Neuronal stem cell (in vitro differentiated cells): ENCODE data around the gene MSH3.

Source experiments
- DNase-seq: peaks from one replicate; pipeline ENCODE4 v3.0.0-alpha.2; 2013; ENCODE audit warnings: low spot score
- H2AFZ ChIP-seq: one replicate; pipeline ENCODE4 v1.6.1; 2013; ENCODE audit warnings: mild to moderate bottlenecking, low read length, inconsistent platforms
- H2AK5ac ChIP-seq: 2 replicates; pipeline ENCODE4 v1.6.1; 2013; ENCODE audit warnings: low read depth, mild to moderate bottlenecking, inconsistent platforms, low read length, moderate library complexity, mixed read lengths
- H2BK120ac ChIP-seq: 2 replicates; pipeline ENCODE4 v1.6.1; 2013; ENCODE audit warnings: low read depth, mild to moderate bottlenecking, inconsistent platforms, low read length, moderate library complexity, mixed read lengths
- H2BK12ac ChIP-seq: one replicate; pipeline ENCODE4 v1.6.1; 2013; ENCODE audit warnings: low read length, inconsistent platforms
- H2BK15ac ChIP-seq: 2 replicates; pipeline ENCODE4 v1.6.1; 2013; ENCODE audit warnings: mild to moderate bottlenecking, low read length, inconsistent platforms, mixed read lengths
- H2BK5ac ChIP-seq: one replicate; pipeline ENCODE4 v1.6.1; 2013; ENCODE audit warnings: inconsistent platforms, mild to moderate bottlenecking, low read length, moderate library complexity
- H3K14ac ChIP-seq: one replicate; pipeline ENCODE4 v1.6.1; 2013; ENCODE audit warnings: low read length, inconsistent platforms
- H3K18ac ChIP-seq: 2 replicates; pipeline ENCODE4 v1.6.1; 2013; ENCODE audit warnings: low read length, inconsistent platforms
- H3K23ac ChIP-seq: 2 replicates; pipeline ENCODE4 v1.6.1; 2013; ENCODE audit warnings: low read depth, mild to moderate bottlenecking, mixed read lengths, low read length, inconsistent platforms; ENCODE audit not compliant: poor library complexity
- H3K27ac ChIP-seq: replicated peaks from 3 replicates; pipeline ENCODE4 v1.5.1; 2013; ENCODE audit warnings: low read length, inconsistent platforms
- H3K27me3 ChIP-seq, 3 experiments: 2 replicates each; pipeline ENCODE4 v1.6.1; 2013; ENCODE audit warnings: low read length in 3 of 3, mild to moderate bottlenecking in 2 of 3, inconsistent platforms in 1 of 3, low read depth in 1 of 3, mixed read lengths in 1 of 3, moderate library complexity in 1 of 3; ENCODE audit not compliant: control insufficient read depth in 3 of 3, insufficient read depth in 3 of 3
- H3K36me3 ChIP-seq, 2 donors: replicated peaks in 1 of 2; 2 replicates each; pipeline ENCODE4 v1.6.1; 2013; ENCODE audit warnings: low read length in 2 of 2; ENCODE audit not compliant: control insufficient read depth in 2 of 2, insufficient read depth in 2 of 2
- H3K4ac ChIP-seq: 2 replicates; pipeline ENCODE4 v1.6.1; 2013; ENCODE audit warnings: inconsistent platforms, mild to moderate bottlenecking, low read length, moderate library complexity
- H3K4me1 ChIP-seq, 2 donors: 1 replicate in 1 of 2; 2 replicates in 1 of 2; pipeline ENCODE4 v1.6.1; 2013; ENCODE audit warnings: low read length in 2 of 2, low read depth in 1 of 2; ENCODE audit not compliant: control insufficient read depth in 2 of 2, insufficient read depth in 1 of 2
- H3K4me2 ChIP-seq: one replicate; pipeline ENCODE4 v1.6.1; 2013; ENCODE audit warnings: mild to moderate bottlenecking, low read length, inconsistent platforms; ENCODE audit not compliant: insufficient read depth, poor library complexity, severe bottlenecking
- H3K4me3 ChIP-seq, 2 donors: 2 replicates each; pipeline ENCODE4 v1.5.1; 2013; ENCODE audit warnings: low read length in 2 of 2, mild to moderate bottlenecking in 2 of 2, inconsistent platforms in 1 of 2, moderate library complexity in 1 of 2
- H3K79me1 ChIP-seq: one replicate; pipeline ENCODE4 v1.6.1; 2013; ENCODE audit warnings: low read depth, mild to moderate bottlenecking, inconsistent platforms, low read length, moderate library complexity
- H3K9ac ChIP-seq: one replicate; pipeline ENCODE4 v1.6.1; 2013; ENCODE audit warnings: mild to moderate bottlenecking, low read depth, low read length, inconsistent platforms; ENCODE audit not compliant: poor library complexity
- H3K9me3 ChIP-seq, 2 donors: replicated peaks in 1 of 2; 2 replicates each; pipeline versions ENCODE3 to v1.6.1; 2013; ENCODE audit warnings: low read length in 2 of 2, mild to moderate bottlenecking in 2 of 2, inconsistent platforms in 1 of 2, low read depth in 1 of 2, mixed read lengths in 1 of 2, moderate library complexity in 1 of 2; ENCODE audit not compliant: control insufficient read depth in 2 of 2, insufficient read depth in 1 of 2
- H4K8ac ChIP-seq: one replicate; pipeline ENCODE4 v1.6.1; 2013; ENCODE audit warnings: low read depth, mild to moderate bottlenecking, inconsistent platforms, low read length, moderate library complexity
- H4K91ac ChIP-seq: one replicate; pipeline ENCODE4 v1.6.1; 2013; ENCODE audit warnings: low read length, low read depth, mild to moderate bottlenecking, inconsistent platforms; ENCODE audit not compliant: poor library complexity
- WGBS, 2 donors: extraction: QIAGEN DNeasy Blood & Tissue Kit; methylation state at CpG; one replicate each; pipeline ENCODE4 v1.1.7; 2013; ENCODE audit warnings: missing lambda C conversion rate in 2 of 2, mixed read lengths in 1 of 2; ENCODE audit not compliant: insufficient read length in 2 of 2, insufficient replicate concordance in 1 of 2; ENCODE audit errors: extremely low coverage in 2 of 2; 5-methylcytosine and 5-hydroxymethylcytosine counted together

Gene MSH3

GRCh38 chr5:80706835-80707447 lies 52.5 kb downstream of the MSH3 start:
- no peak overlapping the region for H3K14ac ChIP-seq
- peaks cover 2 to 41% of the 10 kb centered on the region in 2 donors for H3K36me3 ChIP-seq
- H2AFZ ChIP-seq, result no peak overlapping the region
- no peak overlapping the region for H3K18ac ChIP-seq
- WGBS, 2 donors, result no CpG with 5 or more reads among the region's 2 CpGs
- no peaks in the 10 kb centered on the region for H3K9me3 ChIP-seq
- peaks cover 0 to 1% of the 10 kb centered on the region in 2 donors for H3K4me1 ChIP-seq
- H3K27me3 ChIP-seq, result no peaks in the 10 kb centered on the region
- no peak overlapping the region for H3K4me2 ChIP-seq
- H4K8ac ChIP-seq, result no peak overlapping the region
- no peak overlapping the region for H2BK120ac ChIP-seq
- H3K4me3 ChIP-seq, result no peak overlapping the region
- H3K4ac ChIP-seq, result no peak overlapping the region
- no peak for DNase-seq
- no peak overlapping the region for H4K91ac ChIP-seq
- no peaks in the 10 kb centered on the region for H3K79me1 ChIP-seq
- no peak overlapping the region for H2BK15ac ChIP-seq
- H3K27ac ChIP-seq, result no peak overlapping the region
- H2AK5ac ChIP-seq, result no peak overlapping the region
- H2BK12ac ChIP-seq, result no peak overlapping the region
- H3K9ac ChIP-seq, result no peak overlapping the region
- no peak overlapping the region for H3K23ac ChIP-seq
- no peak overlapping the region for H2BK5ac ChIP-seq

- H3K4me2 ChIP-seq, result no peak overlapping the region
- no peaks in the 10 kb centered on the region for H3K9me3 ChIP-seq
- H4K91ac ChIP-seq, result no peak overlapping the region
- H3K27ac ChIP-seq, result no peak overlapping the region
- WGBS, 2 donors, result no CpG with 5 or more reads among the region's 1 CpG
- no peak overlapping the region for H2BK120ac ChIP-seq
- no peak overlapping the region for H2BK12ac ChIP-seq
- H3K79me1 ChIP-seq, result no peaks in the 10 kb centered on the region
- no peak overlapping the region for H3K14ac ChIP-seq
- H3K36me3 ChIP-seq, result peaks cover 2 to 35% of the 10 kb centered on the region in 2 donors
- no peak overlapping the region for H2BK5ac ChIP-seq
- H3K23ac ChIP-seq, result no peak overlapping the region
- H2AFZ ChIP-seq, result no peak overlapping the region
- H3K9ac ChIP-seq, result no peak overlapping the region
- no peak overlapping the region for H2BK15ac ChIP-seq
- no peaks in the 10 kb centered on the region for H3K27me3 ChIP-seq
- no peak for DNase-seq
- H3K4me1 ChIP-seq, result peaks cover 0 to 1% of the 10 kb centered on the region in 2 donors
- H3K18ac ChIP-seq, result no peak overlapping the region
- H4K8ac ChIP-seq, result no peak overlapping the region
- no peak overlapping the region for H2AK5ac ChIP-seq
- no peak overlapping the region for H3K4me3 ChIP-seq
- H3K4ac ChIP-seq, result no peak overlapping the region
Measured at GRCh38 chr5:80707645-80708044, 53.2 kb downstream of the MSH3 start.

DNA sequence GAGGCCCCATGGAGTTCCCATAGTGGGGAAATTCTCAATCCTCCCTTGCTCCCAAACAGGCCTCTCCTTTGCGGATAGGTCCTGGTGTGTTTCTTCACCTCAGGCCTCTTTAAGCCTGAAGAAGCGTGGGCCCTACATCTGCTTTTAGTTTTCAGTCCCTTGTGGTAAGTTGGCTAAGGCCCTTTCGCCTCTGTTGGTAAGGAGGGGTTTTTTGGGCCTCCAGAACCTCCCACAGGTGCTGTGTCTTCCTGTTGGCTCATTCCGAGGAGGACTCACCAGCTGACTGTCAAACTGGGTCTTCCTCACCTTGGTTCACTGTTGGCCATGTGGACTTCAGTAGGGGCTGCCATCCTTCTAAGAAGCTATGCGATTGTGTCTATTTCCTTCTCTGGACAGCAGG lies 56.8 kb downstream of the MSH3 start:
- H3K4me1 ChIP-seq, result no peaks in the 10 kb centered on the region
- H4K91ac ChIP-seq, result no peak overlapping the region
- no peaks in the 10 kb centered on the region for H3K9me3 ChIP-seq
- no peaks in the 10 kb centered on the region for H3K27me3 ChIP-seq
- H2BK15ac ChIP-seq, result no peak overlapping the region
- H3K23ac ChIP-seq, result no peak overlapping the region
- no peak overlapping the region for H3K4me3 ChIP-seq
- no peak overlapping the region for H2AFZ ChIP-seq
- H2BK12ac ChIP-seq, result no peak overlapping the region
- DNase-seq, result no peak
- no peak overlapping the region for H2BK120ac ChIP-seq
- WGBS, 2 donors, result no CpG with 5 or more reads among the region's 5 CpGs
- H3K9ac ChIP-seq, result no peak overlapping the region
- H3K36me3 ChIP-seq, result peaks cover 0 to 38% of the 10 kb centered on the region in 2 donors
- H4K8ac ChIP-seq, result no peak overlapping the region
- no peak overlapping the region for H2AK5ac ChIP-seq
- H3K14ac ChIP-seq, result no peak overlapping the region
- no peak overlapping the region for H3K27ac ChIP-seq
- no peak overlapping the region for H3K18ac ChIP-seq
- no peak overlapping the region for H3K4ac ChIP-seq
- H2BK5ac ChIP-seq, result no peak overlapping the region
- H3K79me1 ChIP-seq, result no peaks in the 10 kb centered on the region
- H3K4me2 ChIP-seq, result no peak overlapping the region

- no peak overlapping the region for H3K9ac ChIP-seq
- H3K23ac ChIP-seq, result no peak overlapping the region
- H3K4ac ChIP-seq, result no peak overlapping the region
- no peak overlapping the region for H2AFZ ChIP-seq
- no peak overlapping the region for H2AK5ac ChIP-seq
- no peaks in the 10 kb centered on the region for H3K9me3 ChIP-seq
- H3K4me1 ChIP-seq, result no peaks in the 10 kb centered on the region
- DNase-seq, result peak; percentile 11
- H3K4me2 ChIP-seq, result no peak overlapping the region
- WGBS, 2 donors, result no CpG with 5 or more reads among the region's 3 CpGs
- no peak overlapping the region for H3K27ac ChIP-seq
- no peak overlapping the region for H2BK120ac ChIP-seq
- H2BK15ac ChIP-seq, result no peak overlapping the region
- no peak overlapping the region for H3K18ac ChIP-seq
- no peaks in the 10 kb centered on the region for H3K79me1 ChIP-seq
- H2BK5ac ChIP-seq, result no peak overlapping the region
- H2BK12ac ChIP-seq, result no peak overlapping the region
- no peaks in the 10 kb centered on the region for H3K27me3 ChIP-seq
- H3K14ac ChIP-seq, result no peak overlapping the region
- no peak overlapping the region for H4K91ac ChIP-seq
- no peak overlapping the region for H4K8ac ChIP-seq
- H3K36me3 ChIP-seq, result peaks cover 0 to 41% of the 10 kb centered on the region in 2 donors
- no peak overlapping the region for H3K4me3 ChIP-seq
Measured at GRCh38 chr5:80711938-80712337, 57.5 kb downstream of the MSH3 start.
